Central memory CD4-positive, alpha-beta T cell (primary cell): Measurements from ENCODE around the gene UBE2Q1.
A peak's percentile ranks its signal among the peaks of the same experiment; 100 is the strongest.
"Not testable (repeated sequence)": the region's sequence is repeated elsewhere in the genome, so short reads cannot be mapped to it uniquely, and the experiment has no call there.

Source experiments
- DNase-seq: peaks from one replicate; pipeline ENCODE4 v3.0.0; 2022

UBE2Q1 gene

DNA sequence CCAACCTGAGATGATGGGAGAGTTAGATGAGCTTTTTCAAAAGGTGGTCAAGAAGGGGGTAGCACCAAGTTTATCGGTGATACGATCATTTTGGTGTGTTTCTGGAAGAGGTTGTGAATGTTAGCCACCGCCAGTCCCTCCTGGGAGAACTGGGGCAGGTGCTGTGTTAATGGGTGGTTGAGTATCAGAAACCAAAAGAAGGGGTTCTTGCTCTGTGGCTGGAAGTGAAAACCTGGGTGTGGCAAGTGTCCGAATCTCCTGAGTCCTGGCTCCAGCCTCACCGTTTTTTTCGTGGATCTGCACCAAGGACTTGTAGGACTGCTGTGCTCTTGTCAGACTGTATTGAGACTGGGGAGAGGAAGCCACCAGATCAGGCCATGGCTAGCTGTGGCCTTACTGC, 7.8 kb downstream of the UBE2Q1 start:
- no peak for DNase-seq

DNA sequence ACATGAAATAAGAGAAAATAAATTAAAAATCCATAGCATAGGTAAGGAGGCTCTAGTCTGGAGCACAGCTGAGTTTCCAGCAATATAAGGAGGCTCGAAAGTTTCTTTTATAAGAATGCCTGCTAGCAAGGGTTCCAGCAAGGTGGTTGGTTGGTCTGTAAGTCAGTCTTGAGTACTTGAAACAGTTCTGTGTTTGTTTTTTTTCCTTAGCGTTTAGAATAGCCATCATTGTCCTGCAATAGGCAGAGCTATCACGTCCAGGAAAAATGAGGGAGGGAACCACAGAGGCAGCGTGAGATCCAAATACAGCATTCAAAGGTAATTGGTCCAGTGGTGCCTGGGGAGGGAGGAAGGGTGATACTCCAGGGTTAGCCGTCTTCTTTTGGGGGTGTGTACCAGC, 8.4 kb downstream of the UBE2Q1 start:
- DNase-seq = no peak

DNA sequence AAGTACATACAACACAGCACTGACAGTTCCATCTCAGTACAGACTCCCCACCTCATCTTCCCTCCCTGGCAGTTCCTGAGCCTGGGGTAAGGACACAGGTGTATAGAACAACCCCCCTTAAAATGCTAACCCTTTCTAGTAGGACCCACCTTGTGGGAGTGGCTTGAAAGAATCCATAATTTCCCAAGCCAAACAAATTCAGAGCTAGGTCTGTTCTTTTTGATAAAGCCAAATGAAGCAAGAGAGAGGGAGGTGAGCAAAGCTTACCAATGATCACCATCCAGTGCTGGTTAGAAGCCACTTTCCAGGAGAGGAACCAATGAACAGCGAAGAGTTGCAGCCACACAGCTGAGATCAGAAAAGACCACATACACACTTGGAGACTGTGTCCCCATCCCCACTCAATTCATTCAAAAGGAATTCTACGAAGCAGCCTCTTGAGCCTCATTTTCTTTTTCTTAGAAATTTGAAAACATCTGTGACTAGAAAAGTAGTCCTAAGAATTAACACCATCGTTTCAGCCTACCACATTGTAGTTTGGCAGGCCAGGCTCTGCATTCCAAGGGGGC, 9.2 kb downstream of the UBE2Q1 start:
- no peak for DNase-seq

DNA sequence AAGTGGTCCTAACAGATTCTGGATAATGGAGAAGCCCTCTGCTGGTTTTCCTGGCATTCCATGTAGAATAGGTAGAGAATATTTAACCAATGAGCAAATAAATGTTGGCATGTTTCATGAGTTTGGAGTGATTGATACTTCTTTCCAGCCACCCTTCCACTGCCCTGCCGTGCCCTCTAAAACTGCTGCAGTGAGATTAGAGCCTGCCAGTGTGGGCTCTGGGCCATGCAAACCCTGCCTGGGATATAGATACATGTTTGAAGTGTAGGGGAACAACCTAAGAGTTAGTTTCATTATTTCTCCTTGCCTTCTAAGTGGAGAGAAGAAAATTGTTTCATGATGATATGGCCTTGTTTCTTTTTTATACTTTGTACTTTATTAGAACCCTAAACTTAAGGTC, 10.4 kb downstream of the UBE2Q1 start:
- DNase-seq = no peak

DNA sequence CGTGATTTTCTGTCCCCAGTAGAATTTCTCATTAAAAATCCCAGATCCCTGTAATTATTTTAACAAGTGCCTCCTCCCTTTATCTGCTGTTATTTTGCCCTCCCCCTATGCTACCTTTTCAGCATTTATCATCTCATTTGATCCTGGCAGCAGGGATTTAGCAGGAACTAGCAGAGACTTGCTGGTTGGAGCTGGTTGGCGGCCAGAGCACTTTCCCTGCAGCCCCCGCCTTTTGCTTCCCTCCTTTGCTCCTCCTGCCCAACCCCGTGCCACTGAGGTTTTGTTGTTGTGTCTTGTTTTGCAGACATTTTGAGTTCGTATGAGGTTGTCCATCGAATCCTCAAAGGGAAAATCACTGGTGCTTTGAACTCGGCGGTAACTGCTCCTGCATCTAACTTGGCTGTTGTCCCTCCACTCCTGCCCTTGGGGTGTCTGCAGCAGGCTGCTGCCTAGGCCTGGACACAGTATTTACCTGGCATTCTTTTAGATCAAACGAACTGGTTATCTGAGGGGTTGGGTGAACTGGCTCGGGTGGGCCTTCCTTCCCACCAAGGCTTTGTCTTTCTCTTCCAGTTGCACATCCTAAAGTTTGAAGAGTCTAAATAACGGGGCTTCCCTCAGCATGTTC, 11.2 kb downstream of the UBE2Q1 start:
- no peak for DNase-seq

DNA sequence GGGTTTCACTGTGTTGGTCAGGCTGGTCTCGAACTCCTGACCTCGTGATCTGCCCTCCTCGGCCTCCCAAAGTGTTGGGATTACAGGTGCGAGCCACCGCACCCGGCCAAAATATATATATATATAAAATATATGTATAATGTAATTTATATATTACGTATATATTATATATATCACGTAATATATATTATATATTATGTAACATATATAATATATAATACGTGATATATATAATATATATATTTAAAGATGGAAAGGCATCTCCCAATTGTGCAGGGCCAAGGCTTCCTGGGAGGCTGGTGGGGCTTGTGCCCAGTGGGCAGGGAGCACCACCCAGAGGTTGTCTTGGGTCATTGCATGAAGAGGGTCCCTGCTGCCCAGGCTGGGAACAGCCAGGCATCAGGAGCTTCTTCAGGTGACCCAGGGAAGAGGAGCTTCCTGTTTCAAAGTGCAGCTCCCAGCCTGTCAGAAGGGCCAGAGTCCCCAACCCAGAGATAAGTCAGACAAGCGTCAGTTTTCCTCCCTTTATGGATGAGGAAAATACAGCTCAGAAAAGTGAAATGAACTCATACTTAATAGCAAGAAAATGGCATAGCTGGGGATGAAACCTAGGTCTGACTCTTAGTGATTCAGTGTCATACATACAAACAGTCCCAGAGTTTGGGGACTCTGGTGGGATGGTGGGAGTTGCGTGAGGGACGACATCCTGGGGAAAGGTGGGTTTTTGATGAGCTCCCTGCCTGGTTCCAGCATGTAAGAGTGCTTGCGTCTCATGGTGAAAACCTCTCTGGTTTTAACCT, 12.0 kb downstream of the UBE2Q1 start:
- DNase-seq = peak; percentile 39

DNA sequence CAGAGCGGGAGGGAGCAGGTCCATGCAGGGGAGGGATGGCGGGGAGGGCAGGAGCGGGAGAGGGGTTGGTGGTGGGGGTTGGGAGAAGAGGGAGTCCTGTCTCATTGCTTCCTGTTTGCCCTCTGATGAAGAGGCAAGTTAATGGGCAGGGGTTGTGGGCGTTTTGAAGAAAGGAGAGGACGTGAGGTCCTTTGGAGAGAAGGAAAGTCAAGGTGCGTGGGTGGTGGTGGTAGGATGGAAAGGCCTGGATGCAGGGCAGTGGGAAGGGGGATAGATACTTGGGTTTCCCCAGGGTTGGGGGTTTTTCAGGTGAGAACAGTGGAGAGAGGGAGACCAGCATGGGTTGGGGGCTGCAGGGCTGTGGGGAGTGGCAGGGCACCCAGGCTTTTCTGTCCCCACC, 17.2 kb downstream of the UBE2Q1 start:
- no peak for DNase-seq

DNA sequence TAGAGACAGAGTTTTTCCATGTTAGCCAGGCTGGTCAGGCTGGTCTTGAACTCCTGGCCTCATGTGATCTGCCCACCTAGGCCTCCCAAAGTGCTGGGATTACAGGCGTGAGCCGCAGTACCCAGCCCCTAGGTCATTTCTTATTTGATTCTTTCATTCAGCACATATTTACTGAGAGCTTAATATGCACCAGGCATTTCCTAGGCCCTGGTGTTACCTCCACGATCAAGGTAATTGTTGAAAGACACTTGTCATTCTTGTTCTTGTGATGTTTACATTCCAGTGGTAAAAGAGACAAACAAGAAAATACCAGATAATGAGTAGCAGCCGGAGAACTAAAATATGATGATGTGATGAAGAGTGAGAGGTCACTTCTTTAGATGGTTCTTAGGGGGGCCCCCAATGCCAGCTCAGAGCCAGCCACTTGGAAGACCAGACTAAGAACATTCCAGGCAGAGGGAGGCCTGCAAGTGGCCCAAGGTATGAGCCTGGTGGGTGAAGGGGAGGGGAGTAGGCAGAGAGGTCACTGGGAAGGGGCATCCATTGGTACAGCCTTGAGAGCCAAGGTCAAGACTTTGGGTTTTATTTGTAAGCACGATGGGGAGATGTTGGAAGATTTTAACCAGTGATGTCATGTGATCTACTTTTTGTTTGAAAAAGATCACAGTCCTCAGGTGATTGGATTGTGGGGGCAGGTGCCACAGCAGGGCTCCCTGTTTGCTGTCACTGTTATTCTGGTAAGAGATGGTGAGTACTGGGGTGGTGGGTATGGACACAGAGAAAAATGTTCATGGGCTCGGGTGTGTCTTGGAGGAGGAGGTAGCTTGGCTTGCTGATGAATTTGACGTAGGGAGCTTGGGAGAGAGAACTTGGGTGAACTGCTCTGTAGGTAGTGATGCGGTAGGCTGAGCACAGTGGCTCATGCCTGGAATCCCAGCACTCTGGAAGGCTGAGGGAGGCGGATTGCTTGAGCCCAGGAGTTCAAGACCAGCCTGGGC, 18.7 kb downstream of the UBE2Q1 start:
- DNase-seq = no peak

DNA sequence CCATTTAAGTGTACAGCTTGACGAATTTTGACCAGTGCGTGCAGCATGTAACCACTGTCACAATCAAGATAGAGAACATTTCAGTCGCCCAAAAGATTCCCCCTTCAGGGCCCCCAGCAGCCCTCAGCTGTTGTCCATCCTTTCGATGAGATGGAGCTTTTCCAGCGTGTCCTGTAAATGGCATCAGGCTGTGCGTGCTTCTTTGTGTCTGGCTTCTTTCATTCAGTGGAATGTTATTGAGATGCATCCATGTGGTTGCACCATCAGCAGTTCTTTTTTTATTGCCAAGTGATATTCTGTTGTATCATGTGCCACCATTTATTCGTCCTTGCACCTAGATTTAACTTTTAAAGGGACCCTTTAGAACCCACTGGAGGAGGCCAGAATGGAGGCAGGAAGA, 21.9 kb downstream of the UBE2Q1 start:
- no peak for DNase-seq

DNA sequence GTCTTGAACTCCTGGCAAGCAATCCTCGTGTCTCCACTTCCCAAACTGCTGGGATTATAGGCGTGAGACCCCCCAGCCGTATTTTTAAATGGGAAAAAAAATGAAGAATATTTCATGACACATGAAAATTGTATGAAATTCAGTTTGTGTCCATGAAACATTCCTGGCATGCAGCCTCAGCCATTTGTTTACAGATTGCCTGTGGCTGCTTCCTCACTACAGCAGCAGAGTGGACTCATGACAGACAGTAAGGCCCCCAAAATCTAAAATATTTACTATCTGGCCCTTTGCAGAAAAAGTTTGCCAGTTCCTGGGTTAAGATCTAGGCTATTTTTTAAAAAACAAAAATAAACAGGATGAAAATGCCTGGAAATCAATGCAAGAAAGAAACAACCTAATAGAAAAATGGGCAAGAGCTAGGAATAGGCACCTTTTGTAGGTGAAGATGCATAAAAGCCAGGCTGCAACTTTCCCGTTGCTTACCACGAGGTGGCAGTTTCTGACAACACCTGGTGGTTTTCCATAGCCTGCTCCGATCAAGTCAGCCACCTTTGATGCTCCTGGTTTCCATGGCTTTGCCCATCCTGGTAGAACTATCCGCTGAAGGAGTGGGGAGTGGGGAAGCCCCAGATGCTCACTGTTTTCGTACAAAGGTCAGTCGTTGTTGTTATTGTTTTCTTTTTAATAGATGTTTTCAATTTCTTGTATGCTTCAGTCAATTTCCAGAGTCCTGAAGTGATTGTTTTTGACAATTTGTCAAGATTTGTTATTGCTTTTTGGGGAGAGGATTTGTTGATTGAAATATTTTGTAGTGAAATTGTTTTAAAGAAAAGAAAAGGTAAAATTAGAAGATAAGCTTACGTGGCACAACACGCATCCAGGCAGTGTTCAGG, 24.3 kb downstream of the UBE2Q1 start:
- DNase-seq = no peak

DNA sequence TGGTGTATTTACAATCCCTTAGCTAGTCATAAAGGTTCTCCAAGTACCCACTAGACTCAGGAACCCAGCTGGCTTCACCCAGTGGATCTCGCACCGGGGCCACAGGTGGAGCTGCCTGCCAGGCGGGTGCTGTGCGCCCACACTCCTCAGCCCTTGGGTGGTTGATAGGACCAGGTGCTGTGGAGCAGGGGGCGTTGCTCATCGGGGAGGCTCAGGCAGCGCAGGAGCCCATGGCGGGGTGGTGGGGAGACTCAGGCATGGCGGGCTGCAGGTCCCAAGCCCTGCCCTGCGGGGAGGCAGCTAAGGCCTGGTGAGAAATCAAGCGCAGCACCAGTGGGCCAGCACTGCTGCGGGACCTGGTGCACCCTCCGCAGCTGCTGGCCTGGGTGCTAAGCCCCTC, 26.5 kb downstream of the UBE2Q1 start:
- DNase-seq = not testable (repeated sequence)

DNA sequence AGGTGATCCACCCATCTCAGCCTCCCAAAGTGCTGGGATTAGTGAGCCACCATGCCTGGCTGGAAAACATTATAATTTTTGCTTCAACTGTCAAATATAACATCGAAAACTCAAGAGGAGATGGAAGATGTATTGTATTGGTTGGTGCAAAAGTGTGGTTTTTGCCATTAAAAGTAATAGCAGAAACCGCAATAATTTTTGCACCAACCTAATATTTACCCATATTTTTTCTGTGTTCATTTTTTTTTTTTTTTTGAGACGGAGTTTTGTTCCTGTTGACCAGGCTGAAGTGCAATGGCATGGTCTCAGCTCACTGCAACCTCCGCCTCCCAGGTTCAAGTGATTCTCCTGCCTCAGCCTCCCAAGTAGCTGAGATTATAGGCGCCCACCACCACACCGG, 29.2 kb downstream of the UBE2Q1 start:
- no peak for DNase-seq

DNA sequence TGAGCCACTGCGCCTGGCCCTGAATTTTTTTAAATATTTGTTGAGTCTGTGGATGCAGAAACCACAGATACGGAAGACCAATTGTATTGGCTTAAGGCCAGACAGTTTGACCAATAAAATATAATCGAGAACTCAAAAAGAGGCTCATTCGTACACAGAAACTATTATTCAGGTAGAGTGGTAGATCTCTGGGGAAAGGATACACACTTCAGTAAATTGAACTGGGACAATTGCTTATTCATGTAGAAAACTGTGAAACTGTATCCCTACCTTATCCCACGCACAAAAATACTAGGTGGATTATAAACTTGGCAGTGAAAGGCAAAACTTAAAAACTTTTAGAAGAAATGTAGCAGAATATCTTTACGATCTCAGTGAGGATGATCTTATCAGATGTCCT, 31.3 kb downstream of the UBE2Q1 start:
- no peak for DNase-seq

DNA sequence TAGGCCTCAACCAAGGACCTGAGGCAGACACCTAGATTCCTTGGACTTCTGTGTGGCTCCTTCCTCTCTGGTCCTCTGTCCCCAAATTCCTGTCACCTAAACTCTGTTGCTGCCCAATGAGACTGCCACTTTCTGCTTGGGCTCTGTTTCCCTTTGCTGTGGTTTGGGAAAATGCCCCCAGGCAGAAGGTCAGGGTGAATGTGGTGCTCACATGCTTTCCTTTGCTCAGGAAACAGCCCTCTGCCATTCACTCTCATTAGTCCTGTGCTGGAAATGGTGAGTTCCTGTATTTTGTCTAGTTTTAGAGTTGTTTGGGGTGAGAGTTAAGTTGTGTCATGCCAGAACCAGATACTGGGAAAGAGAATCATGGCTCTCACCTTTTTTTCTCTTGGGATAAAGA, 33.6 kb downstream of the UBE2Q1 start:
- no peak for DNase-seq

DNA sequence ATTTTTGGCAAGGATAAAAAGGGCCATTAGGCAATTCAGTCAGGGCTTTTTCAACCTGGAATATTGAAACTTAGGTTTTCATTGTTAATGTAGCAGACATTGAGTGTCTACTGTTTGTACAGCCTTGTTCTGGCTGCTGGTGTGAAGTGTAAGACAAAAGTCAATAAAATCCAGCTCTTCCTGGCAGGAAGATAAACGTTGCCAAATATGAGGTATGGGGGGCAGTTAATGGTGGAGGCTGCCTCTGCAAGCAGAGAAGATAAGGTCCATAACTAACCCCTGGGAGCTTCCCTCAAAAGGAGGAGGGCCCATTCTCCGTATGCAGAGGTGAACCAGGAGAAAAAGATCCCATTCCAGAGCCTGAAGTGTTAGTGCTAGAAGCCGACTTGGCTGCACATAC, 36.8 kb downstream of the UBE2Q1 start:
- DNase-seq = no peak

DNA sequence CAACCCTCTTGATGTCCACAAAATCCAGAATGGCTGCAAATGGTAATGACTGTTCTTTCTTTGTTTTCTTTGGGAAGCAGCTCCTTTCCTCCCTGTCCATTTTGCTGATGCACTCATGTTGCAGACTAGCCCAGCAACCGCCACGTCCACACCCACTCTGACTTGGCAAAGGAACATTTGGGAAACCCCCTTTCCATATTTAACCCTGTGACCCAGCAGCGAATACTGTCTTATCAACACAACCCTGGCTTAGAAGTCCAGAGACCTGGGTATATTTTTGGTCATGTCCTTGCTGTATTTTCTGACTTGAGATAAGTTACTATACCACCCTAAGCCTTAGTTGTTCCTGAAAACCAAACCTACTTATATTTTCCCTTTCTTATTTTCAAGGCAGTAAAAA, 38.1 kb downstream of the UBE2Q1 start:
- DNase-seq = no peak

DNA sequence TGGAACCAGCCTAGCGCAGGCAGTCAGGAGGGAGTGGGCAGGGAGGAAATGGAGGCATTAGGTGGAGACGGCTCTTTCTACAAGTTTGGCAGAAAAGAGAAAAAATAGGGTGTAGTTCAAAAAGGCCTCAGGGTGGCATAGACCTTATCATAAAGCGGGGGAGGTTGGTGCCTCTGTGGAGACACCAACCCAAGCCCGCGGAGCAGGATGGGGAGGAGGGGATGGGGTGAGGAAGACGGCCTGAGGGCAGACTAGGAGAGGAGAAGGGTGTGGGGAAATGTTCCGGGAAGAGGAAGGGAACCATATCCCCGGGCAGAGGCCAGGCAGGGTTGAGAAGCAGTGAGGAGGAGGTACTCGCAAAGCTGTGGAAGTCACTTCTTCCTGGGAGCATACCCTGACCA, 38.9 kb downstream of the UBE2Q1 start:
- DNase-seq = no peak

DNA sequence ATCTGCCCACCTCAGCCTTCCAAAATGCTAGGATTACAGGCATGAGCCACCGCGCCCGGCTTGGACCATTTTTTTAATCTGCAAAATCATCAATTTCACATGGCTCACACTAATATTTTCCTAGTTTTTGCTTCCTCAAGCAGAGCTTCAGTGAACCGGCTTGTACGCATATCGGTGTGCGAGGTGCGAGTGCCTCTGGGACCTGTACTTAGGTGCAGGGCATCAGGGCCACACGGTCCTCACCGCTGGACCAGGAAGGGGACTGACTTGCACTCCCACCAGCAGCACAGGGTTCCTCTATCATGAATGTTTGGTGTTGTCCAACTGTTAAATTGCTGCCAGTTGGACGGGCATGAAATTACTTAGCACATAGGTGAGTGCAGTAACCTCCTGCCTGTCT, 40.8 kb downstream of the UBE2Q1 start:
- DNase-seq = no peak

DNA sequence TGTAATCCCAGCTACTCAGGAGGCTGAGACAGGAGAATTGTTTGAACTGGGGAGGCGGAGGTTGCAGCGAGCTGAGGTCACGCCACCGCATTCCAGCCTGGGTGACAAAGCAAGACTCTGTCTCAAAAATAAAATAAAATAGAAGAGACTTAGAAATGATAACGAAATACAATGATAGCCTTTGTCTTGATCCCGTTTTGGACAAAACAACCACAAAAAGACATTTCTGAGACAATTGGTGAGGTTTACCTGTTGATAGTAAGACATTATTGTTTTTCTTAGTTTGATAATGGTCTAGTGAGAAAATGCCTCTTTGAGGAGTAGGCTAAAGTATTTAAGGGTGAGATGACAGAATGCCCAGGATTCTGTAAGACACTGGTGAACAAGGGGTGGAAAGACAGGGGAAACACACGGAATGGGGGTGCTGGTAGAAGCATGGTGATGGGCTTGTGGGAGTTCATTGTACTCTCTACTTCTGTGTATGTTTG, 44.4 kb downstream of the UBE2Q1 start:
- DNase-seq = no peak

DNA sequence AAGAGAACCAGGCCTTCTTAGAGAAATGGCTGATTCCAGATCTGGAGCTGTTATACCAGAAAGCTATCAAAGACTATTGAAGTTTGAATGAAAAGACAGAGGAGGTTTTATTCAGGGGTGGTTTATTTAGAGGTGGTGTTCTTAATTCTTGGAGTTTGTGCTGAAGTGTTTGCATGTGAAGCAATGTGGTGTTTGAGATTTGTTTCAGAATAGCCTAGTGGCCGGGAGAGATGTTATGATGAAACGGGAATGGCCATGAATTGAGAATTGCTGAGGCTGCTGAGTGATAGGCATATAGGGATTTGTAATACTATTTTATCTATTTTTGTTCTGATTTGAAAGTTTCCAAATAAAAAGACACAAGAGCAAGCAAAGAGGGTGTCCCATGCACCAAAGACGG, 45.7 kb downstream of the UBE2Q1 start:
- DNase-seq = no peak

DNA sequence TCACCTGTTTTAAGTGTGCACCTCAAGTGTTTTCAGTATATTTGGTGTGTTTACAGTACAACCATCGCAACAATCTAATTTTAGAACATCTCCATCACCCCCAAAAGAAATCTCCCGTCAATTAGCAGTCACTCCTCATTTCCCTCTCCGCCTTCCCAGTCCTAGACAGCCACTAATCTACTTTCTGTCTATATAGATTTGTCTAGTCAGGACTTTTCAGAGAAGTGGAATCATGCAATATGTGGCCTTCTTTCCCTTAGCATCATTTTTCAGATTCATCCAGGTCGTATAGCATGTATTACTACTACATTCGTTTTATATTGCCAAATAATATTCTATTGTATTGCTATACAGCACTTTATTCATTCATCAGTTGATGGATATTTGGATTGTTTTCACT, 54.6 kb downstream of the UBE2Q1 start:
- no peak for DNase-seq

DNA sequence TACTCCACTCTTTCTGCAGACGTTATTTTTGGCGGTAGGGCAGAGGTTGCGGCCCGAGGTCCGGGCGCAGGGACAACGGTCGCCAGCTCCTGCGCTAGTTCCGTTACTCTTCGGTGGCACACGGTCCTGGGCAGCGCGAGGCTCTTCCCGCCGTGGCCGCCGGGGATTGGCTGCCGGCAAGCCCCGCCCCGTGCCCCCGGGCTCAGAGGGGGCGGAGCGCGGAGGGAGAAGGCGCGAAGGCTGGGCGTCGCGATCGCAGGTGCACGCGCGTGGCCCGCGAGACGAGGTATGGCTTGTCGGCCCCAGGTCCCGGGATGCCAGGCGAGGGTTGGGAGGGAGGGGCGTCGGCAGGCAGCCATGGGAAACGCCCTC, 55.7 kb downstream of the UBE2Q1 start:
- DNase-seq = no peak
